Left forelimb (tissue), 1 donor: ENCODE results near the gene DCDC2B.
"Not testable (repeated sequence)": the region's sequence is repeated elsewhere in the genome, so short reads cannot be mapped to it uniquely, and the experiment has no call there.

Source experiments
- DNase-seq: peaks from one replicate; pipeline ENCODE4 v3.0.0-alpha.2; 2018; ENCODE audit warnings: low spot score

The DCDC2B gene

GRCh38 chr1:32256473-32257226 lies 47.8 kb downstream of the DCDC2B start:
- no peak for DNase-seq

GRCh38 chr1:32257227-32257508 lies 48.3 kb downstream of the DCDC2B start:
- DNase-seq: no peak

GRCh38 chr1:32263236-32263593 lies 54.3 kb downstream of the DCDC2B start:
- not testable (repeated sequence) for DNase-seq

- DNase-seq: no peak
Measured at GRCh38 chr1:32263744-32264143, 54.9 kb downstream of the DCDC2B start.
